Measurements from ENCODE around the gene ALG2.

- TF ChIP-seq CTCF (IDR thresholded peaks at IDR 0.05) (no peak), POLR2A (IDR thresholded peaks at IDR 0.05) (no peak)
Measured at GRCh38 chr9:99220011-99220410, 1.7 kb downstream of the ALG2 start.
